ENCODE data around the gene DUSP7.

Gene DUSP7

DNA sequence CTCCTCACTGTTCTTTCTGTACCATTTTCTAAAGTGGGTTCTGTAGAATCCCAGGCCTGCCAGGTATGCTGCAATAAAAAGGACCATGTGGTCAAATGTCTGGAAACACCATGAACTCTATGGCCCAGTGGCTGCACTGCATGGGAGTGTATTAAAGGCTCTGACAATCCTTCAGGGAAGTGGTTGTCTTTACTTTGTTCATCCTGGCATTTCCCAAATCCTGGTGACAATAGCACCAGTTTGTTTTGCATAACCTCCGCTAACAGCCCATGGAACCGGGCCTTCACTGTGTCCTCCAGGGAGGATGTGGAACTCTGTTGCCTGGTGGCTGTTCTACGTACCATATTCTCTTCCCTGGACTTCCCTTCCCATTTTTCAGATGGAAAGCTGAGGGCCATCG is 11.2 kb upstream of the DUSP7 start:
- DNase-seq (ENCODE audit: low spot score) = no peak

- no peak for DNase-seq (ENCODE audit: low spot score)
Measured at GRCh38 chr3:52067046-52067445, 10.7 kb upstream of the DUSP7 start.

GRCh38 chr3:52065264-52065756 is 8.9 kb upstream of the DUSP7 start:
- no peak for DNase-seq (ENCODE audit: low spot score)

- no peak for DNase-seq (ENCODE audit: low spot score)
Measured at GRCh38 chr3:52064561-52064960, 8.2 kb upstream of the DUSP7 start.

DNA sequence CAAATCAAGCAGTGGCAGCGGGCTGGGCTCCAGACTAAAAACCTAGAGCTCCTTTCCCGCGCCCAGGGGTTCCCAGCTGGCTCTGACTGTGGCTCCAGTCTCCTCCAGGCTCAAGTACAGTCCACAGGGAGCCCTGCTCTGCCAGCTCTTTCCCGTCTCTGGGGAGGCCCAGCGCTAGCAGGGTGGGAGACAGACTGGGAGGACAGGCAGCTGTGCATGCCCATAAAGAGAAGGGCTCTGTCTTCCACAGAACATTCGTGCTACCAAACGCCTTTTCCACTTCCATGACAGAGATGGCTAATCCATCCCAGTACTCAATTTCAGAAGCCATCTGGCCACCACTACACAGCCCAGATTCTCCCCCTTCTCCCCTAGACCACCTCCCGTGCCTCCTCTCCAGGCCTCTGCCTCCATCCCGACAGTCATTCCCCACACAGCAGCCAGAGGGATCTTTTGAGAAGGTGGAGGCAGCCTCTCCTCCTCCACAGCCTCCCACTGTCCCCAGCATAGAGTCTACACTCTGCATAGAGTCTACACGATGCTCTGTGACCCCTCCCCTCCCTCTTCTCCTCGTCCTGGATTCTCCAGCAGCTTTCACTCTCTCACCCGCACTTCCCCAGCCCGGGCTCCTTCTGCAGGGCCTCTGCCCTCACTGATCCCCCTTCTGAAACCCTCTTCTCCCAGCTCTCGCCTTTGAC is 6.8 kb upstream of the DUSP7 start:
- DNase-seq (ENCODE audit: low spot score) = no peak

DNA sequence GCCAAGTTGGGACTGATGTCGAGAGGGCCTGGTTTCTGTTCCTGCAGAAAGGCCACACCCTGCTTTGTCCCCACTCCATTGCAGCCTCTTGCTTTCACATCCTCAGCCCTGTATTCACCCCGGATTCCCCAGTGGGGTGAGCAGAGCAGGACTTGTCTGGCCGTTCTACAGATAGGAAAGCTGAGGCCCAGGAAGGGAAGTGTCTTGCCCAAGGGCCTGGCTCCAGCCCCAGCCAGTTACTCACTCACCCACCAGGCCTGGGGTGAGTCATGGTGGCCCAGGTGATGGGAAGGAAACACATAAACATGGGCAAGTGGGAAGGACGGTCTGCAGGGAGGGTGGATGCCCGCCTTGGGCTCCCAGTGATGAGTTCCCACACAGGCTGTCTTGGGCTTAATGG is 6.1 kb upstream of the DUSP7 start:
- DNase-seq (ENCODE audit: low spot score) = no peak

DNA sequence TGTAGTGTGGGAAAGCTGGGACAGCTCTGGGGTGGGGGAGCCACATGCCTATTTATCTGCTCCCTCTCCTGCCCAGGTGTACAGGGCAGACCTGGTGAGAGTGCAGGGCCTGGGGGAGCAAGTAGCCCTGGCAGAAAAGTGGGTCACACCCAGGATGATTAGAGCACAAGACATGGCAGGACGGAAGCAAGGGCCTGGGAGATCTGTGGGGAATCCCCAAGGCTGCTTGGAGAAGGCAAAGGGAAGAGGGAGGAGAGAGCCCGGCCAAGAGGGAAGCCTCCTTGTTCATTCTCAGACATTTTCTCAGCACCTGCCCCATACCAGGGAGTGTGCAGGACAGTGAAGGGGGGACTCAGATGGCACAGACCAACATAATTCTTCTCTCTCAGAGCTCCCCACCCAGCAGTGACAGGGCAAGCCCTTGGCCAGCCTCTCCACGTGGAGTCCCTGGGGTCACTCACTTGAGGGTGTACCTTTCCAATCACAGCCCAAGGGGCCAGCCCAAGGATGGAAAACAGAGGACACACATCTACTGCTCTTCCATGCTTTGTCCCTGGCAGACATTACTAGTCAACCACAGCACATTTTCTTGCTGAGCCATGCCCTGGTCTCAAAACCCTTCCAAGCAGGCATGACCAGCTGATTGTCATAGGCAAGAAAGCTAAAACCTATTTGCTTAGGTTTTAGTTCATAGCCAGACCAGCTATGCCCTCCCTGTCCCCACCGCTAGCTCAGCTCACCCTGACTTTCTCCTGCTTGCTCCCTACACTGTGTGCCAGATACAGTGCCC is 4.9 kb upstream of the DUSP7 start:
- no peak for DNase-seq (ENCODE audit: low spot score)

DNA sequence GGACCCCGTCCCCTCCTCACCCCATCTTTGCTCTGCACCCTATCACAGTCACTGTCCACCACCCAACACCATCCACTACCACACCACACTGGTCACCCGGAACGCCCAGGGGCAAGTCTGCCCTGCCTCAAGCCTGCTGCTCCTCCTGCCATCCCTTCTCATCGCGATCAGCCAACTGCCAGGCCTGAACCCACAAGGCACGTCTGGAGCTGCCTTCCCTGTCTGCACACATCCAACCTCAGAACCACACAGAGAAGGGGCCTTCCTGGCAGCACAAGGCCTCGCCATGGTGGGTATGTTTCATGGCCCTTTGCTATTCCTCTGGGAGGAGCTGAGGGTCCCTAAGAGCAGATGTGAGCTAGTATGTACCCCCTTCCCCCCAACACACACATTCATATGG is 3.4 kb upstream of the DUSP7 start:
- no peak for DNase-seq (ENCODE audit: low spot score)

DNA sequence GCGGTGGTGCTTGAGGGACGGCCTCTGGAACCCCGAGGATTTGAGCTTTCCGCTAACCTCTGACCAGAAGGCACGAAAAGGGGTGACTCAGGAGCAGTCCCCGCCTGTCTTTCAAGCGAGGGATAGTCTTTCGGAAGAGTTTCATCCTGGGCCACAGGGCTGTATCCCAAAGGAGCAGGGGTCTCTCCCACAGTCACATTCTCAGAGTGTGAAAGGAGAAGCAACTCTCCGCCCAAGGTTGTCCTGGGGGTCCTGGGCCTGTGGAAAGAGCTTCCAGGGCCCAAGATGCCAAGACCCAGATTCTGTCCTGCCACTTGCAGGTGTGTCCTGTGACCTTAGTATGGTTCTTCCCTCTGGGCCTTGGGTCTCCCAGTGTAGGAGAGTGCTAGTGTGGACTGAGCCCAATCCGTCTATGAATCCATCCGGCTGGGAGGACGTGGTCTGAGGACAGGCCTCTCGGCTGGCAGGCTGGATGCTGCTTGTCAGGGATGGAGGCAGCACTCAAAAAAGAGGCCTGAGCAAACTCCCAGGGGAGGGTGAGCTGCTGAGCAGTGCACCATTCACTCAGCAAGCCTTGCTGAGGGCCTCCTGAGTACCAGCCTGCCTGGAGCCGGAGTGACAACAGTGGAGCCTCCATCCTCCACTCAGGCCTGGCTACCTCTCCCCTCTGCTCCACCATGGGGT is 1.6 kb upstream of the DUSP7 start:
- no peak for DNase-seq (ENCODE audit: low spot score)

- DNase-seq (ENCODE audit: low spot score) = peak; percentile 100
Measured at GRCh38 chr3:52056968-52057811, 819 bp upstream of the DUSP7 start.

- no peak for DNase-seq (ENCODE audit: low spot score)
Measured at GRCh38 chr3:52055537-52056351, 627 bp downstream of the DUSP7 start.

GRCh38 chr3:52054661-52055511 is 1.5 kb downstream of the DUSP7 start:
- DNase-seq (ENCODE audit: low spot score) = no peak

- no peak for DNase-seq (ENCODE audit: low spot score)
Measured at GRCh38 chr3:52053307-52054304, 2.8 kb downstream of the DUSP7 start.

DNA sequence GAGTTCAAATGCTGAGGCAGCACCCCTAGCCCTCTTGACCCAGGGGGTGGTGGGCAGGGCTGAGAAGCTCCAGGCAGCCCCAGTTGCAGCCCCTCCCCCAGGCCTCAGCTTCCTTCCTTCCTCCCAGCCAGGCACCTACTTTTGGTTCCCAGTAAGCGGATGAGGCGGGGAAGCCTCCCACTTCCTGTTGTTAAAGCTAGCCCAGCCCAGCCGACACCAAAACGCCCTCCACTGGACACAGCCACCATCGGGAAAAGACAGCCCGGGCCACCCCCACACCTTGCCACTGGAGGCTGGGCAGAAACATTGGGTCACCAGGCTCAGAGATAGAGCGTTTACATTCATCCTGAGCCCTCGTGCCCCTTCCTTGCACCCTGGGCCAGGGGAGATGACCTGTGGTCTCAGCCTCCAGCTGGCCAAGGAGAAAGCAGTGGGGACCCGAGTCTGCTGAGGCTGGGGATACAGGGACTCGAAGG is 3.5 kb downstream of the DUSP7 start:
- peak; percentile 85 for DNase-seq (ENCODE audit: low spot score)

DNA sequence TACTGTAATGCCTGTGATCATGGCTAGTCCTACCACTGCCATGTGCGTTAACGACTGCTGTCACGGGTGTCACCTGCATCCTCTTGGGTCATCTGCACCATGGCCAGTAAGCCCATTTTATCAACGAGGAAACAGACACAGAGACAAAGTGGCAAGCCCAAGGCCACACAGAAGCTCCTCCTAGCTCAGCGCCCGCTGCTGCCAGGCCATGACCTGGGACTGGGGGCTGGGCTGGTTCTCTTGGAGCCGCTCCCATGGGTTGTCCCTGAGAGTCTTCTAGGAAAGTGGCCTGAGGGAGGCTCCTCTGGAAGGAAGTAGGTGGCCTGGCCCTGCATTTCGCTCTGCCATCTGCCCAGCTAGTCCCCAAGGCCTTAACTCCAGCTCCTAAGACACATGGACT is 4.9 kb downstream of the DUSP7 start:
- no peak for DNase-seq (ENCODE audit: low spot score)

DNA sequence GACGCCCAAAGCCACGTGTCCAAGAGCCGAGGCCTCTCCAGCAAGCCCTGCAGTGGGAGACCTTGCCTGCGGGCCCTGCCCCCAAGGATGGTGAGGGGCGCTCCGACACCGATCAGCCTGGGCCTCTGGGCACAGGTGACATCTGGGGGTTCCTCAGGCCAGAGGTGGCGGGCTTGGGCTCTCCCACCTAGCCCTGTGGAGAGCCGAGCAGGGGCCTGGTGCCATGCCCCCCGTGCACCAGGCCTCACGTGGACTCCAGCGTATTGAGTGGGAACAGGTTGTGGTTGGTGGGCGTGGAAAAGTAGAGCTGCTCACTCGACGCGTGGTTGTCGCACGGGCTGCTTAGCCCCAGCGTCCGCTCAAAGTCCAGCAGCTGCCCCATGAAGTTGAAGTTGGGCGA is 5.8 kb downstream of the DUSP7 start:
- no peak for DNase-seq (ENCODE audit: low spot score)

DNA sequence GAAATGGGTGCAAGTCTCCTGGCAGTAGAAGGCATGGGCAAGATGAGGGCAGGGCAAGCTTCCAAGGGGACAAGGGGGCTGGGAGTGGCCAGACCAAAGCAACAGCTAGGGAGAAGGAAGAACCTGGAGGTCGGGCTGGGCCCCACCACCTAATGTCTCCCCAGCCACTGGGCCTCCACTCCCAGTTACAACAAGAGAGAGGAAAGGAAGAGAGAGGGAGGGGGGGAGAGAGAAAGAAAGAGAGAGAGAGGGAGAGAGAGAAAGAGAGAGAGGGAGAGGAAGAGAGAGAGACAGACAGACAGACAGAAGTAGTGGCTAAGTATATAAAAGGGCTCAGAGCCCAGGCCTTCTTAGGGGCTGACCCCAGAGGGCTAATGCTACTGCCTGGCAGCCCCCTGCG is 6.9 kb downstream of the DUSP7 start:
- DNase-seq (ENCODE audit: low spot score) = no peak

- peak; percentile 97 for DNase-seq (ENCODE audit: low spot score)
Measured at GRCh38 chr3:52047295-52047960, 8.9 kb downstream of the DUSP7 start.
